Measurements from ENCODE around the gene PLEKHA4.

- TF ChIP-seq CREB1 (CRISPR knock-in tag; IDR thresholded peaks at IDR 0.05; ENCODE audit: low read depth) = no peak
- no peak for TF ChIP-seq CTCF (conservative IDR thresholded peaks at IDR 0.05; ENCODE audit: low read depth in 2 of 2)
- no peak for TF ChIP-seq EZH2phosphoT487 (IDR thresholded peaks at IDR 0.05; ENCODE audit: unreplicated experiment)
- no peak; the same call in 1 of the 2 replicates for TF ChIP-seq POLR2AphosphoS5 (IDR thresholded peaks at IDR 0.05; ENCODE audit: low read depth)
- TF ChIP-seq STAT1 (IDR thresholded peaks at IDR 0.05; ENCODE audit: unreplicated experiment) = no peak
- TF ChIP-seq EZH2 (IDR thresholded peaks at IDR 0.05; ENCODE audit: low read depth, unreplicated experiment) = no peak
- no peak for TF ChIP-seq REST (IDR thresholded peaks at IDR 0.05; ENCODE audit: unreplicated experiment)
These were observed 8.5 kb downstream of the PLEKHA4 start for GRCh38 chr19:48859711-48860572.
